Measurements from ENCODE around the gene INSL3.
"Not testable (repeated sequence)": the region's sequence is repeated elsewhere in the genome, so short reads cannot be mapped to it uniquely, and the experiment has no call there.

Gene INSL3

DNA sequence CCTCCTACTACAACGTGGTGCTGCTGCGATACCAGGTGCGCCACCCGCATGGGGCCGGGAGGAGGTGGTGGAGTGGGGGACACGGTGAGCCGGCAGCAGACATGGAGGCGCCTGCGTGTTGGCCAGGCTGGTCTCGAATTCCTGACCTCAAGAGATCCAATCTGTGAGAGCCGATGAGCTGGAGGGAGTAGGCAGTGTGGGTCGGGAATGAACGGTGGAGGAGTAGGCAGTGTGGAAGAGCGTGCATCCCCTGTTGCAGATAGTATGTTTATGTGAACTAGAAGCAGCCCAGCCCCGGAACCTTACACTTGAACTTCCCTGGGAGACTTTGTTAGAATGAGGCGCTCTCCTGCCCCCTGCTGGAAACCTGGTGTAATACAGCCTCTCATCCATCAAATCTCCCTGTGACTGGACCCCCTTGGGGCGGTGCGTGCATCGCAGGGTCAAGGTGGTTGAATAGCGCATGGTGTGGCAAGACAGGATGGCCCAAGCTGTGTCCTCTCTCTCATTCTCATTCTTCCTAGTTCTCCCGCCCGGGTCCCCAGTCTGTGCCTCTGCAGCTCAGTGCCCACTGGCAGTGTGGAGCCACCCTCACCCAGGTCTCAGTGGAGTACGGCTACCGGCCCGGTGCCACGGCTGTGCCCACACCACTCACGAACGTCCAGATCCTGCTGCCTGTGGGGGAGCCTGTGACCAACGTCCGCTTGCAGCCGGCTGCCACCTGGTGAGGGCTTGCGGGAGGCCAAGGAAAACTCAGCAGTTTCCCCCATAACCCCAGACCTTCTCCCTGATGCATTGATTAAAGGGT, 36.9 kb downstream of the INSL3 start:
- Histone ChIP-seq H3K27me3 (ENCODE audit: control insufficient read depth in 1 of 2, insufficient read depth in 2 of 2, low read length in 2 of 2) (no peaks in the 10 kb centered on the region), H3K36me3 (ENCODE audit: control insufficient read depth in 1 of 2, insufficient read depth in 2 of 2, low read length in 2 of 2) (no peaks in the 10 kb centered on the region), H3K4me3 (ENCODE audit: low read depth in 1 of 2, low read length in 2 of 2) (peak overlapping the region in 1 of 2 donors; percentile 41), H3K4me1 (ENCODE audit: control insufficient read depth in 1 of 2, insufficient read depth in 2 of 2, low read length in 2 of 2) (peaks cover 4 to 5% of the 10 kb centered on the region in 2 donors), H3K27ac (ENCODE audit: low read depth, low read length) (no peak overlapping the region), H3K9me3 (ENCODE audit: control insufficient read depth in 1 of 2, low read length in 2 of 2) (no peaks in the 10 kb centered on the region), H3K9ac (ENCODE audit: low read depth in 1 of 2, low read length in 2 of 2) (no peak overlapping the region)

DNA sequence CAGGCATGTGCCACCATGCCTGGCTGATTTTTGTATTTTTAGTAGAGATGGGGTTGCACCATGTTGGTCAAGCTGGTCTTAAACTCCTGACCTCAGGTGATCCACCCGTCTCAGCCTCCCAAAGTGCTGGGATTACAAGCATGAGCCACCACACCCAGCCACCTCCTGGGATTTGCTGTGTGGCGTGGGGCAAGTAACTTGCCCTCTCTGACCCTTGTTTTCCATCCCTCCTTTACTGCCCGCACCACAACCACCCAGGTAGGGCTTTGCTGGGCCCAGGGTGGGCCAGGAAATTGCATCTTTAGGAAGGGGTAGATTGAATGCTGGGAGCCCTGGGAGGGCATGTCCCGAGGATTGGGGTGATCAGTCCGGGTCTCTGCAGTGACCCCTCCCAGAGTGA, 37.6 kb downstream of the INSL3 start:
- not testable (repeated sequence) for H3K9me3 ChIP-seq (ENCODE audit: control insufficient read depth in 1 of 2, low read length in 2 of 2); H3K36me3 ChIP-seq (ENCODE audit: control insufficient read depth in 1 of 2, insufficient read depth in 2 of 2, low read length in 2 of 2); H3K4me3 ChIP-seq (ENCODE audit: low read depth in 1 of 2, low read length in 2 of 2); H3K27me3 ChIP-seq (ENCODE audit: control insufficient read depth in 1 of 2, insufficient read depth in 2 of 2, low read length in 2 of 2); H3K27ac ChIP-seq (ENCODE audit: low read depth, low read length); H3K9ac ChIP-seq (ENCODE audit: low read depth in 1 of 2, low read length in 2 of 2)
- peaks cover 8 to 10% of the 10 kb centered on the region in 2 donors for H3K4me1 ChIP-seq (ENCODE audit: control insufficient read depth in 1 of 2, insufficient read depth in 2 of 2, low read length in 2 of 2)

DNA sequence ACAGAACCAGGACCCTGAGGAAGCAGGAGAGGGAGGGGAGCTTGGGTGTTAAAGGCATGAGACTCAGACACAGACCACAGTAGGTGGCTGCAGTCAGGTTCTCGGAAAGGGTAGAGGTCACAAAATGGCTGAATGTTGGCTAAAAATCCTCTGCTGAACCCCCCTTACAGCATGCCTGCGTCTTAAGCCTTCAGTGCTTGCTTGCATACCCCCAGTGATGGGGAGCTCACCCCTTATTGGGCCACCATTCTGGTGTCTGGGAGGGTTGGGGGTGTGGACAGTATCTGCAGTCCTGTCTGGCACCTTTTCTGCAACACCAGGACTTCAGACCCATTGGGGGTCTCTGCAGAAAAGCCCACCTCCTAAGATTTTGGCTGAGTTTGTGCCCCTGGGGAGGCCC, 40.5 kb downstream of the INSL3 start:
- no peak overlapping the region for H3K9ac ChIP-seq (ENCODE audit: low read depth in 1 of 2, low read length in 2 of 2)
- H3K4me3 ChIP-seq (ENCODE audit: low read depth in 1 of 2, low read length in 2 of 2): no peak overlapping the region
- no peaks in the 10 kb centered on the region for H3K27me3 ChIP-seq (ENCODE audit: control insufficient read depth in 1 of 2, insufficient read depth in 2 of 2, low read length in 2 of 2)
- no peaks in the 10 kb centered on the region for H3K9me3 ChIP-seq (ENCODE audit: control insufficient read depth in 1 of 2, low read length in 2 of 2)
- H3K27ac ChIP-seq (ENCODE audit: low read depth, low read length): no peak overlapping the region
- H3K4me1 ChIP-seq (ENCODE audit: control insufficient read depth in 1 of 2, insufficient read depth in 2 of 2, low read length in 2 of 2): peaks cover 13 to 15% of the 10 kb centered on the region in 2 donors
- H3K36me3 ChIP-seq (ENCODE audit: control insufficient read depth in 1 of 2, insufficient read depth in 2 of 2, low read length in 2 of 2): no peaks in the 10 kb centered on the region

DNA sequence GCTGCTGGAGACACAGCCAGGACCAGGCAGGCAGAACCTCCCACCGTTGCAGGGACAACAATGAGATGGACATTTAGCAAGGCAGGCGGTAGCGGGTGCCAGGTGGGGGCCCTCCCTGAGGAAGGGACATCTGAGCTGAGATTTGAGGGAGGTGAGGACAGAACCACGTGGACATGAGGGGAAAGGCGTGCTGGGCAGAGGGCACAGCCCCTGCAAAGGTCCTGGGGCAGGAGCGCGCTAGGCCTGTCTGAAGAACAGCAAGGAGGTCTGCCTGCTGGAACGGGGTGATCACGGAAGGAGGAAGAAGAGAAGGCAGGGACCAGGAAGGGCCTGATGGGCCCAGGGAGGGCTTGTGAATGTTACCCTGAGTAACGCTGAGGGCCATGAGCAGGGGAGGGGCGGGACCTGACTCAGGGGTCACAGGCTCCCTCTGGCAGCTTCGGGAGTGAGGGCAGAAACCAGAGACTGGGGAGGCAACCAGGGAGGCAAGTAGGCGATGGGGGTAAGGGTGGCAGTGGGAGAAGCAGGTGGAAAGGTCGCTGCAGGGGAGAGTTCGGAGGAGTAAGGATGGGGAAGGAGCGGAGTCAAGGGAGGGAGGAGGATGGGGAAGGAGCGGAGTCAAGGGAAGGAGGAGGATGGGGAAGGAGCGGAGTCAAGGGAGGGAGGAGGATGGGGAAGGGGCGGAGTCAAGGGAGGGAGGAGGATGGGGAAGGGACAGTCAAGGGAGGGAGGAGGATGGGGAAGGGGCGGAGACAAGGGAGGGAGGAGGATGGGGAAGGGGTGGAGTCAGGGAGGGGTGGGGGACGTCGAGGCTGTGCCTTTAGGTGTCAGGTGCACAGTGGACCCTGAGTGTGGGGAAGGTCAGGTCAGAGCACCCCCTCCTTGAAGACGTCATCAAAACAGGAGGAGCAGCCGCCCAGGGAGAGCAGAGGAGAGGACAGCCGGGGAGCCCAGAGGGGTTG, 42.1 kb downstream of the INSL3 start:
- Histone ChIP-seq H3K4me1 (ENCODE audit: control insufficient read depth in 1 of 2, insufficient read depth in 2 of 2, low read length in 2 of 2) (peaks cover 13 to 14% of the 10 kb centered on the region in 2 donors), H3K36me3 (ENCODE audit: control insufficient read depth in 1 of 2, insufficient read depth in 2 of 2, low read length in 2 of 2) (no peaks in the 10 kb centered on the region), H3K9ac (ENCODE audit: low read depth in 1 of 2, low read length in 2 of 2) (no peak overlapping the region), H3K27ac (ENCODE audit: low read depth, low read length) (no peak overlapping the region), H3K9me3 (ENCODE audit: control insufficient read depth in 1 of 2, low read length in 2 of 2) (no peaks in the 10 kb centered on the region), H3K4me3 (ENCODE audit: low read depth in 1 of 2, low read length in 2 of 2) (peak overlapping the region in 1 of 2 donors; percentile 47), H3K27me3 (ENCODE audit: control insufficient read depth in 1 of 2, insufficient read depth in 2 of 2, low read length in 2 of 2) (no peaks in the 10 kb centered on the region)

DNA sequence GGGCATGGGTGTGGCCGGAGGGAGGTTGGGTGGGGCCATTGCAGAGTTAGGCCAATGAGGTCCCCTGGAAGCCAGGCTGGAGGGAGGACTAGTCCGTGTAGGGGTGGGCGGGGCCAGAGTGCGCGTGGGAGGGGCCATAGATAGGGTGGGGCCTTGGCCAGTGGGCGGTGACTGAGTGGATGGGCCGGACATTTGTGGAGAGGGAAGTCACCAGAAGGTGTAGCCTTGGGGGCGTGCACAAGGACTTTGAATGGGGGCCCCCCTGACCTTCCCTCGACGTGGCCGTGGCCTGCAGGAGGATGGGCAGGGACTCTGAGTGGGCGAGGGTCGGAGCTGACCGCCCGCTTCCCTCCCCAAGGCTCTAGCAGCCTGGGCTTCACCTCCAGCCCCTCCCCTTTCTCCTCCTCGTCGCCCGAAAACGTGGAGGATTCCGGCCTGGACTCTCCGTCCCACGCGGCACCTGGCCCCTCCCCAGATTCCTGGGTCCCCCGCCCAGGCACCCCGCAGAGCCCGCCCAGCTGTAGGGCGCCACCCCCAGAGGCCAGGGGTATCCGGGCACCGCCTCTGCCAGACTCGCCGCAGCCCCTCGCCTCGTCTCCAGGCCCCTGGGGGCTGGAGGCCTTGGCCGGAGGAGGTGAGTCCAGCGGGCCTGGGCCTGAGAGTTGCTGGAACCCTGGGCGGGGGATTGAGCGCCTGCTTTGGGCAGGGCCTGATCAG, 42.9 kb downstream of the INSL3 start:
- H3K27ac ChIP-seq (ENCODE audit: low read depth, low read length): no peak overlapping the region
- H3K4me3 ChIP-seq (ENCODE audit: low read depth in 1 of 2, low read length in 2 of 2): peak overlapping the region; percentile 32 to 47
- H3K36me3 ChIP-seq (ENCODE audit: control insufficient read depth in 1 of 2, insufficient read depth in 2 of 2, low read length in 2 of 2): no peaks in the 10 kb centered on the region
- no peaks in the 10 kb centered on the region for H3K27me3 ChIP-seq (ENCODE audit: control insufficient read depth in 1 of 2, insufficient read depth in 2 of 2, low read length in 2 of 2)
- no peaks in the 10 kb centered on the region for H3K9me3 ChIP-seq (ENCODE audit: control insufficient read depth in 1 of 2, low read length in 2 of 2)
- peaks cover 11 to 13% of the 10 kb centered on the region in 2 donors for H3K4me1 ChIP-seq (ENCODE audit: control insufficient read depth in 1 of 2, insufficient read depth in 2 of 2, low read length in 2 of 2)
- no peak overlapping the region for H3K9ac ChIP-seq (ENCODE audit: low read depth in 1 of 2, low read length in 2 of 2)

DNA sequence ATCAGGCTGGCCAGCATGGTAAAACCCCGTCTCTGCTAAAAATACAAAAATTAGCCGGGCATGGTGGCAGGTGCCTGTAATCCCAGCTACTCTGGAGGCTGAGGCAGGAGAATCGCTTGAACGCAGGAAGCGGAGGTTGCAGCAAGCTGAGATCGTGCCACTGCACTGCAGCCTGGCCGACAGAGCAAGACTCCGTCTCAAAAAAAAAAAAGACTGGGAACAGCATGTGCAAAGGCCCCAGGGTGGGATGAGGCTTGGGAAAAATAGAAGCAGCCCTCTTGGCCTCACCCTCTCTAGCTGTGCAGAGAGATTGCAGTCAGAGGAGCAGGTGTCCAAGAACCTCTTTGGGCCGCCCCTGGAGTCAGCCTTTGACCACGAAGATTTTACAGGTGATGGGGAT, 43.5 kb downstream of the INSL3 start:
- H3K9me3 ChIP-seq (ENCODE audit: control insufficient read depth in 1 of 2, low read length in 2 of 2): not testable (repeated sequence)
- peaks cover 11 to 13% of the 10 kb centered on the region in 2 donors for H3K4me1 ChIP-seq (ENCODE audit: control insufficient read depth in 1 of 2, insufficient read depth in 2 of 2, low read length in 2 of 2)

DNA sequence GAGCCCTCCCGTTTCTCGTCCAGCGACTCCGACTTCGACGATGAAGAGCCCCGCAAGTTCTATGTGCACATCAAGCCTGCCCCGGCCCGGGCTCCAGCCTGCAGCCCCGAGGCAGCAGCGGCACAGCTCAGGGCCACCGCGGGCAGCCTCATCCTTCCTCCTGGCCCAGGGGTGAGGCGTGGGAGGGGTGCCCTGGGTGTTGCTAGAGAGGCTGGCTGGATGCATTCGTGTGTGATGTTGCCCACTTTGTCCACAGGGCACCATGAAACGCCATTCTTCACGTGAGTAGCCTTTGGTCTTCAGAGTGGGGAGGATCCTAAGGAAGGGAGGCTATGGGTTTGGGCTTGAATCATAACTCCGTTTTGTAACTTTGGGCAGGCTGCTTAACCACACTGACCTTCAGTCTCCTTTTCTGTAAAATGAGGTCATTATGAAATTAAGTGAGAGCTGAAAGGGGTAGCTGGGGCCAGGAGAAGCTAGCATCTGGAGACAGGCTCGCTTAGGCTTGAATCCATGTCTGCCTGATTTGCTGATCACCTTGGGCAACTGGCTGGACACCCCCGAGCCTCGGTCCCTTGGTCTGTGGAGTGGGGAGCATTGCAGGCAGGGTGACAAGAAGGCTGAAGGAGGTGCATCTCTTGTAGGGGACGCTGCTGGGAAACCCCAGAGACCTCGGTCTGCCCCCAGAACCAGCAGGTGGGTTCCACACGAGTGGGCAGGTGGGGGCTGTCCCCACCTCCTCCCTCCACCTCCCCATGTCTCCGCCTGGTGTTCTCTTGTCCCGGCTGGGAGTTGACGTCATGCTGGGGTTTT, 45.1 kb downstream of the INSL3 start:
- no peak overlapping the region for H3K27ac ChIP-seq (ENCODE audit: low read depth, low read length)
- H3K36me3 ChIP-seq (ENCODE audit: control insufficient read depth in 1 of 2, insufficient read depth in 2 of 2, low read length in 2 of 2): peaks cover 0 to 3% of the 10 kb centered on the region in 2 donors
- H3K4me1 ChIP-seq (ENCODE audit: control insufficient read depth in 1 of 2, insufficient read depth in 2 of 2, low read length in 2 of 2): peaks cover 11 to 13% of the 10 kb centered on the region in 2 donors
- no peaks in the 10 kb centered on the region for H3K9me3 ChIP-seq (ENCODE audit: control insufficient read depth in 1 of 2, low read length in 2 of 2)
- no peaks in the 10 kb centered on the region for H3K27me3 ChIP-seq (ENCODE audit: control insufficient read depth in 1 of 2, insufficient read depth in 2 of 2, low read length in 2 of 2)
- H3K4me3 ChIP-seq (ENCODE audit: low read depth in 1 of 2, low read length in 2 of 2): no peak overlapping the region
- H3K9ac ChIP-seq (ENCODE audit: low read depth in 1 of 2, low read length in 2 of 2): no peak overlapping the region

More for the DNA sequence above, 43.5 kb downstream of the INSL3 start:
- H3K36me3 ChIP-seq (ENCODE audit: control insufficient read depth in 1 of 2, insufficient read depth in 2 of 2, low read length in 2 of 2); H3K27ac ChIP-seq (ENCODE audit: low read depth, low read length); H3K27me3 ChIP-seq (ENCODE audit: control insufficient read depth in 1 of 2, insufficient read depth in 2 of 2, low read length in 2 of 2); H3K9ac ChIP-seq (ENCODE audit: low read depth in 1 of 2, low read length in 2 of 2); H3K4me3 ChIP-seq (ENCODE audit: low read depth in 1 of 2, low read length in 2 of 2): not testable (repeated sequence)

DNA sequence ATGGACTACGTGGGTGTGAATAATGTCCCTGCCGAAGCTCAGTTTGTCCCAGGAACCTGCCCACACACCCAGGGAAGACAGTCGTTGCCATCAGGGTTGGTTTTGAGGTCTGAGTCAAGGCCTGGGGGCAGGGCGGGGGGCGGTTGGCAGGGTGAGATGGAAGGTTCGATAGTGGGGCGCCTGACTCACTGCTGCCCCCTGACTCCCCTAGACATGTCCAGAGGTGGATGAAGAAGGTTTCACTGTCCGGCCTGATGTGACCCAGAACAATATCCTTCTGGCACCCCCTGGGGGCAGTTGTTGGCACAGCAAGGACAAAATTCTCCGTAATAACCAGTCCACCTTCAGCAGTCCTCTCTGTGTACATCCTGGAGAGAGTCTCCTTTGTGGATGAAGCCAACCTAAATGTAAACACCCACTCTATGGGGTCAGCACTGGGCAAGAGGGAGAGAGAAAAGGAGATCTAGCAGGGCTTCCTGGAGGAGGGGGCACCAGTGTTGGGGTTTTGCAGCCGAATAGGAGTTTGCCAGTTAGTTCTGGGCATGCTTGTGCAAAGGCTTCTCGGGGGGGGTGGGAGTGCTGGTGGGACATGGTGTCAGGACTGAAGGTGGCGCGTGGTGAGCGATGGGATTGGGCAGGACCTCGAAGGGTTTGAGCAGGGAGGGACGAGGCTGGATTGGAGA, 45.9 kb downstream of the INSL3 start:
- Histone ChIP-seq H3K4me3 (ENCODE audit: low read depth in 1 of 2, low read length in 2 of 2) (no peak overlapping the region), H3K9me3 (ENCODE audit: control insufficient read depth in 1 of 2, low read length in 2 of 2) (no peaks in the 10 kb centered on the region), H3K9ac (ENCODE audit: low read depth in 1 of 2, low read length in 2 of 2) (no peak overlapping the region), H3K27me3 (ENCODE audit: control insufficient read depth in 1 of 2, insufficient read depth in 2 of 2, low read length in 2 of 2) (no peaks in the 10 kb centered on the region), H3K36me3 (ENCODE audit: control insufficient read depth in 1 of 2, insufficient read depth in 2 of 2, low read length in 2 of 2) (peaks cover 0 to 6% of the 10 kb centered on the region in 2 donors), H3K4me1 (ENCODE audit: control insufficient read depth in 1 of 2, insufficient read depth in 2 of 2, low read length in 2 of 2) (peaks cover 10 to 11% of the 10 kb centered on the region in 2 donors), H3K27ac (ENCODE audit: low read depth, low read length) (no peak overlapping the region)

DNA sequence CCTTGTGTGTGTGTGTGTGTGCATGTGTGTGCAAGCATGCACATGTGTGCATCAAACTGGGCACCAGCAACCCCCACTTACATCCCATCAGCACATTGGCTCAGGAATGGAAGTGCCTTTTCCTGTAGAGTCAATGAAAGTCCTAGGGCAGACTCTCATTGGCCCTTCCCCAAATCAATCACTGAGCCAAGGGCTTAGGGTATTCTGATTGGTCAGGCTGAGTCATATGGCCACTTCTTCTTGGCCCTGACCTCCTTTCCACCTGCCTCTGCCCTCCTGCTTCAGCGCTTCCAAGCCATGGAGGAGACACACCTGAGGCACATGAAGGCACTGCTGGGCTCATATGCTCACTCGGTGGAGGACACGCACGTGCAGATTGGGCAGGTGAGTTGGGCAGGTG, 49.1 kb downstream of the INSL3 start:
- no peak overlapping the region for H3K9ac ChIP-seq (ENCODE audit: low read depth in 1 of 2, low read length in 2 of 2)
- H3K36me3 ChIP-seq (ENCODE audit: control insufficient read depth in 1 of 2, insufficient read depth in 2 of 2, low read length in 2 of 2): peaks cover 0 to 9% of the 10 kb centered on the region in 2 donors
- H3K4me1 ChIP-seq (ENCODE audit: control insufficient read depth in 1 of 2, insufficient read depth in 2 of 2, low read length in 2 of 2): no peaks in the 10 kb centered on the region

More for the DNA sequence above, 49.1 kb downstream of the INSL3 start:
- Histone ChIP-seq H3K4me3 (ENCODE audit: low read depth in 1 of 2, low read length in 2 of 2) (no peak overlapping the region), H3K27me3 (ENCODE audit: control insufficient read depth in 1 of 2, insufficient read depth in 2 of 2, low read length in 2 of 2) (no peaks in the 10 kb centered on the region), H3K27ac (ENCODE audit: low read depth, low read length) (no peak overlapping the region), H3K9me3 (ENCODE audit: control insufficient read depth in 1 of 2, low read length in 2 of 2) (no peaks in the 10 kb centered on the region)

Measured in duodenal mucosa (tissue), 2 donors.